DMS114 treated with DMSO at 0.1 percent for 48 hours (cell line): Measurements from ENCODE around the gene KRTAP10-9.
"Not testable (repeated sequence)": the region's sequence is repeated elsewhere in the genome, so short reads cannot be mapped to it uniquely, and the experiment has no call there.

ENCODE experiments used
- DNase-seq: peaks from one replicate; lab custom pipeline; 2025; ENCODE audit not compliant: unreplicated experiment; lab: John Stamatoyannopoulos, UW

KRTAP10-9 gene

GRCh38 chr21:44658913-44659595 lies 32.2 kb downstream of the KRTAP10-9 start:
- DNase-seq: no peak

- not testable (repeated sequence) for DNase-seq
Observed at GRCh38 chr21:44661567-44661966, 34.7 kb downstream of the KRTAP10-9 start.

- DNase-seq: no peak
Observed at GRCh38 chr21:44664691-44665090, 37.8 kb downstream of the KRTAP10-9 start.

GRCh38 chr21:44666401-44667320 lies 39.8 kb downstream of the KRTAP10-9 start, which contains the start of gene KRTAP12-2:
Gene KRTAP12-2, minus strand, starts transcription at chr21:44666927. Its CDS starts 41 bp downstream, at chr21:44666886.
- DNase-seq: no peak

- no peak for DNase-seq
Observed at GRCh38 chr21:44667612-44668011, 40.7 kb downstream of the KRTAP10-9 start.

- no peak for DNase-seq
Observed at GRCh38 chr21:44670642-44671432, 43.9 kb downstream of the KRTAP10-9 start.

GRCh38 chr21:44671911-44672310 lies 45.0 kb downstream of the KRTAP10-9 start:
- DNase-seq: no peak

- DNase-seq: no peak
Observed at GRCh38 chr21:44677881-44678280, 51.0 kb downstream of the KRTAP10-9 start.
